Parathyroid adenoma (tissue), 2 donors: ENCODE data around the gene CORT.

Source experiments
- H2AFZ ChIP-seq: fragments of 300-600 bp; sonication (generic); one replicate; pipeline ENCODE4 v1.7.0; 2017; ENCODE audit warnings: antibody characterized with exemption, mild to moderate bottlenecking
- H3K27ac ChIP-seq: fragments of 300-600 bp; sonication (generic); one replicate; pipeline ENCODE4 v1.7.0; 2017
- H3K27me3 ChIP-seq: fragments of 300-600 bp; sonication (generic); one replicate; pipeline ENCODE4 v1.7.0; 2017; ENCODE audit warnings: low read length; ENCODE audit not compliant: control insufficient read depth, insufficient read depth
- H3K36me3 ChIP-seq: fragments of 300-600 bp; sonication (generic); one replicate; pipeline ENCODE4 v1.7.0; 2017; ENCODE audit warnings: low read length; ENCODE audit not compliant: control insufficient read depth, insufficient read depth
- H3K4me1 ChIP-seq: fragments of 300-600 bp; sonication (generic); one replicate; pipeline ENCODE4 v1.7.0; 2017; ENCODE audit warnings: control low read depth
- H3K4me2 ChIP-seq: fragments of 300-600 bp; sonication (generic); one replicate; pipeline ENCODE4 v1.7.0; 2017; ENCODE audit warnings: low read length
- H3K4me3 ChIP-seq: fragments of 300-600 bp; sonication (generic); one replicate; pipeline ENCODE4 v1.7.0; 2017; ENCODE audit warnings: low read depth, low read length
- H3K79me2 ChIP-seq: fragments of 300-600 bp; sonication (generic); one replicate; pipeline ENCODE4 v1.7.0; 2017; ENCODE audit warnings: control low read depth
- H3K9ac ChIP-seq: fragments of 300-600 bp; sonication (generic); one replicate; pipeline ENCODE4 v1.7.0; 2017; ENCODE audit warnings: mild to moderate bottlenecking
- H3K9me3 ChIP-seq: fragments of 300-600 bp; sonication (generic); one replicate; pipeline ENCODE4 v1.7.0; 2017; ENCODE audit warnings: low read length; ENCODE audit not compliant: control insufficient read depth
- CTCF ChIP-seq: fragments of 300-600 bp; sonication (generic); IDR thresholded peaks from one replicate; pipeline ENCODE4 v1.7.0; 2017; ENCODE audit warnings: antibody characterized with exemption, mild to moderate bottlenecking
- donor health status: primary hyperparathyroidism.

The CORT gene

GRCh38 chr1:10444248-10444647, 5.6 kb upstream of the CORT start:
- no peak overlapping the region for H3K4me3 ChIP-seq
- H3K27ac ChIP-seq = no peak overlapping the region
- TF ChIP-seq CTCF = no peak
- H3K9ac ChIP-seq = no peak overlapping the region
- no peak overlapping the region for H3K4me2 ChIP-seq
- H3K9me3 ChIP-seq = no peaks in the 10 kb centered on the region
- H3K79me2 ChIP-seq = no peaks in the 10 kb centered on the region
- H3K27me3 ChIP-seq = no peaks in the 10 kb centered on the region
- H3K4me1 ChIP-seq = no peaks in the 10 kb centered on the region
- no peak overlapping the region for H2AFZ ChIP-seq
- H3K36me3 ChIP-seq = no peaks in the 10 kb centered on the region

GRCh38 chr1:10444795-10445397, 4.9 kb upstream of the CORT start:
- no peak for TF ChIP-seq CTCF
- Histone ChIP-seq H3K36me3 (no peaks in the 10 kb centered on the region), H3K27me3 (no peaks in the 10 kb centered on the region), H3K27ac (no peak overlapping the region), H3K9me3 (no peaks in the 10 kb centered on the region), H3K9ac (no peak overlapping the region), H2AFZ (no peak overlapping the region), H3K79me2 (no peaks in the 10 kb centered on the region), H3K4me2 (no peak overlapping the region), H3K4me1 (no peaks in the 10 kb centered on the region), H3K4me3 (no peak overlapping the region)

GRCh38 chr1:10446790-10447422, 2.9 kb upstream of the CORT start:
- no peaks in the 10 kb centered on the region for H3K36me3 ChIP-seq
- H3K9ac ChIP-seq = no peak overlapping the region
- no peaks in the 10 kb centered on the region for H3K27me3 ChIP-seq
- no peak for TF ChIP-seq CTCF
- H3K4me1 ChIP-seq = no peaks in the 10 kb centered on the region
- H3K4me3 ChIP-seq = no peak overlapping the region
- no peak overlapping the region for H2AFZ ChIP-seq
- no peak overlapping the region for H3K27ac ChIP-seq
- H3K9me3 ChIP-seq = no peaks in the 10 kb centered on the region
- H3K79me2 ChIP-seq = no peaks in the 10 kb centered on the region
- H3K4me2 ChIP-seq = no peak overlapping the region

GRCh38 chr1:10450156-10450814, 454 bp downstream of the CORT start:
- Histone ChIP-seq H3K9me3 (no peaks in the 10 kb centered on the region), H3K4me3 (no peak overlapping the region), H3K36me3 (no peaks in the 10 kb centered on the region), H2AFZ (no peak overlapping the region), H3K27me3 (no peaks in the 10 kb centered on the region), H3K4me1 (no peaks in the 10 kb centered on the region), H3K4me2 (no peak overlapping the region), H3K9ac (no peak overlapping the region), H3K79me2 (no peaks in the 10 kb centered on the region), H3K27ac (no peak overlapping the region)
- TF ChIP-seq CTCF = no peak
